ENCODE results near the gene DDX47. TPM values are rescaled to one million over a fixed set of nuclear protein-coding genes. Genes with fewer than 3 reads are reported as not detected.
A peak's percentile ranks its signal among the peaks of the same experiment; 100 is the strongest.

The DDX47 gene
- total and polyA plus RNA-seq, 2 of the 13 experiments (the other 11 are each of a cell fraction or from before 2014, with no cell fraction given), result 48.5 to 78.7 TPM

GRCh38 chr12:12813120-12814101 is at the start of gene DDX47 (continued):
- peak; percentile 39; the same call in 1 of the 2 replicates for TF ChIP-seq KAT7 (CRISPR knock-in tag; IDR thresholded peaks at IDR 0.05; ENCODE audit: borderline replicate concordance)
- no peak for TF ChIP-seq CENPX (CRISPR knock-in tag; IDR thresholded peaks at IDR 0.05)
- TF ChIP-seq ZNF773 (CRISPR knock-in tag; IDR thresholded peaks at IDR 0.05; ENCODE audit: borderline replicate concordance), result no peak
- TF ChIP-seq NFE2 (CRISPR knock-in tag; IDR thresholded peaks at IDR 0.05), result no peak
- peak; percentile 94 for TF ChIP-seq ZNF572 (CRISPR knock-in tag; IDR thresholded peaks at IDR 0.05)
- peak; percentile 52; the same call in 1 of the 2 replicates for TF ChIP-seq ARID5B (CRISPR knock-in tag; IDR thresholded peaks at IDR 0.05)
- peak; percentile 83 to 90; a peak in 3 of 4 replicates for TF ChIP-seq HMGXB4 (CRISPR knock-in tag; IDR thresholded peaks at IDR 0.05; ENCODE audit: borderline replicate concordance in 1 of 2, low read depth in 1 of 2)
- peak; percentile 92 for TF ChIP-seq PHF8 (CRISPR knock-in tag; IDR thresholded peaks at IDR 0.05)
- TF ChIP-seq SCMH1 (CRISPR knock-in tag; IDR thresholded peaks at IDR 0.05; ENCODE audit: borderline replicate concordance), result no peak
- peak; percentile 54; the same call in 1 of the 2 replicates for TF ChIP-seq ZBTB7B (CRISPR knock-in tag; IDR thresholded peaks at IDR 0.05)
- no peak for TF ChIP-seq NFIC (IDR thresholded peaks at IDR 0.05; ENCODE audit: low read length)
- TF ChIP-seq YEATS4 (CRISPR knock-in tag; IDR thresholded peaks at IDR 0.05; ENCODE audit: borderline replicate concordance), result peak; percentile 62
- TF ChIP-seq ZGPAT (CRISPR knock-in tag; IDR thresholded peaks at IDR 0.05), result peak; percentile 78
- TF ChIP-seq ZNF709 (CRISPR knock-in tag; IDR thresholded peaks at IDR 0.05), result peak; percentile 70; the same call in 1 of the 2 replicates
- TF ChIP-seq ARHGAP35 (CRISPR knock-in tag; IDR thresholded peaks at IDR 0.05; ENCODE audit: borderline replicate concordance), result no peak
- TF ChIP-seq ASH2L (IDR thresholded peaks at IDR 0.05; ENCODE audit: insufficient read length, low read depth, low read length), result peak; percentile 89
- TF ChIP-seq RAD21 (CRISPR knock-in tag; IDR thresholded peaks at IDR 0.05), result 0 out of 2 replicates have a peak, but pooled peaks have one; percentile 23
- TF ChIP-seq ZFP36 (IDR thresholded peaks at IDR 0.05; ENCODE audit: borderline replicate concordance, low read depth, low read length, partially characterized antibody), result no peak
- TF ChIP-seq SOX5 (CRISPR knock-in tag; IDR thresholded peaks at IDR 0.05; ENCODE audit: borderline replicate concordance), result peak; percentile 38; the same call in 1 of the 2 replicates

Measured in HepG2 (cell line).